Lower leg skin (tissue), 4 donors: ENCODE results near the gene TSTD1. TPM values are rescaled to one million over a fixed set of nuclear protein-coding genes. Genes with fewer than 3 reads are reported as not detected.

ENCODE experiments used
- DNase-seq, 2 donors: peaks; one replicate each; pipeline ENCODE4 v3.0.0-alpha.2; 2019; ENCODE audit warnings: low spot score in 2 of 2
- H3K4me3 ChIP-seq: fragments of 200-600 bp; sonication (generic); 2 replicates; pipeline ENCODE4 v1.5.1; 2017; ENCODE audit warnings: mild to moderate bottlenecking, low read depth; ENCODE audit not compliant: poor library complexity, severe bottlenecking
- CTCF ChIP-seq, 3 donors: fragments of 450-650 bp; IDR thresholded peaks; one replicate each; pipeline ENCODE4 v1.5.1; 2016; ENCODE audit warnings: antibody characterized with exemption in 3 of 3, mild to moderate bottlenecking in 3 of 3, moderate library complexity in 2 of 3
- POLR2A ChIP-seq, 2 donors: fragments of 450-650 bp; IDR thresholded peaks; one replicate each; pipeline ENCODE4 v1.6.1; 2016 to 2017; ENCODE audit warnings: antibody characterized with exemption in 2 of 2, mild to moderate bottlenecking in 1 of 2, moderate library complexity in 1 of 2
- WGBS, 2 donors: methylation state at CpG; one replicate each; pipeline ENCODE4 v1.1.5; 2018; 5-methylcytosine and 5-hydroxymethylcytosine counted together
- intact Hi-C: fragments of 100-400 bp; cut with DNase I; formaldehyde crosslinking; loops from one replicate; pipeline ENCODE4 v1.15.0; 2023; ENCODE audit warnings: low total_unique reads
- total RNA-seq, 4 donors: library from RNA; depleted of rRNA; stranded (reverse); fragments of >200 nt; gene quantifications; one replicate each; pipeline ENCODE4 v1.1.0, GENCODE V29; 2016

Gene TSTD1
- total RNA-seq, 4 donors from 2014 or later, result 94.9 to 136 (median 107) TPM

- no peak for DNase-seq
- intact Hi-C loops, result no loop called here
- H3K4me3 ChIP-seq, result no peak overlapping the region
- no peak for TF ChIP-seq CTCF (IDR thresholded peaks at IDR 0.05)
- no peak for TF ChIP-seq POLR2A (IDR thresholded peaks at IDR 0.05)
Measured at GRCh38 chr1:161076410-161076809, 37.6 kb upstream of the TSTD1 start.

GRCh38 chr1:161074676-161075368 lies 36.1 kb upstream of the TSTD1 start:
- intact Hi-C loops, result no loop called here
- peak; percentile 72 to 93 for DNase-seq
- TF ChIP-seq CTCF (IDR thresholded peaks at IDR 0.05) (no peak), POLR2A (IDR thresholded peaks at IDR 0.05) (no peak)

GRCh38 chr1:161073474-161074121 lies 34.8 kb upstream of the TSTD1 start:
- DNase-seq, result peak; percentile 76 to 92
- 43 to 46% methylated on average over 3 to 7 of the region's 7 CpGs for WGBS, 2 donors
- intact Hi-C loops, result no loop called here
- no peak for TF ChIP-seq POLR2A (IDR thresholded peaks at IDR 0.05)
- TF ChIP-seq CTCF (IDR thresholded peaks at IDR 0.05), result no peak
- no peak overlapping the region for H3K4me3 ChIP-seq

More at GRCh38 chr1:161074676-161075368, 36.1 kb upstream of the TSTD1 start:
- no peak overlapping the region for H3K4me3 ChIP-seq
- 53 to 58% methylated on average over 11 to 12 of the region's 12 CpGs for WGBS, 2 donors

GRCh38 chr1:161072751-161073449 lies 34.1 kb upstream of the TSTD1 start:
- WGBS, 2 donors, result 93 to 95% methylated on average over 19 of the region's 19 CpGs
- no peak overlapping the region for H3K4me3 ChIP-seq
- no peak for DNase-seq
- TF ChIP-seq POLR2A (IDR thresholded peaks at IDR 0.05), result no peak
- TF ChIP-seq CTCF (IDR thresholded peaks at IDR 0.05), result no peak
- intact Hi-C loops, result no loop called here

GRCh38 chr1:161071886-161072371 lies 33.2 kb upstream of the TSTD1 start:
- DNase-seq, result no peak
- WGBS, 2 donors, result 63 to 65% methylated on average over 9 of the region's 9 CpGs
- H3K4me3 ChIP-seq, result no peak overlapping the region
- TF ChIP-seq CTCF (IDR thresholded peaks at IDR 0.05), result no peak
- TF ChIP-seq POLR2A (IDR thresholded peaks at IDR 0.05), result no peak
- intact Hi-C loops, result no loop called here
